BJ (cell line): ENCODE measurements around the gene RRP15. TPM values are rescaled to one million over a fixed set of nuclear protein-coding genes. Genes with fewer than 3 reads are reported as not detected.
A peak's percentile ranks its signal among the peaks of the same experiment; 100 is the strongest.

ENCODE experiments used
- CTCF ChIA-PET: fragments of 350-600 bp; formaldehyde crosslinking; extraction: SDS; loops from one replicate; lab custom pipeline; 2021; ENCODE audit warnings: antibody characterized with exemption, inconsistent platforms; lab: Yijun Ruan, JAX
- POLR2A ChIA-PET: fragments of 300-600 bp; sonication (Branson Sonifier 250); formaldehyde crosslinking; extraction: SDS; loops from one replicate; lab custom pipeline; 2021; ENCODE audit warnings: antibody characterized with exemption; lab: Charles Lee
- DNase-seq: peaks from one replicate; pipeline ENCODE4 v3.0.0-alpha.2; 2011; ENCODE audit warnings: low read depth
- H3K27me3 ChIP-seq: 2 replicates; pipeline ENCODE4 v1.6.0; 2011; ENCODE audit warnings: low read length; ENCODE audit not compliant: control insufficient read depth, insufficient read depth
- H3K36me3 ChIP-seq: 2 replicates; pipeline ENCODE4 v1.5.1; 2011; ENCODE audit warnings: low read length; ENCODE audit not compliant: control insufficient read depth, insufficient read depth
- H3K4me3 ChIP-seq: 2 replicates; pipeline ENCODE4 v1.5.1; 2011; ENCODE audit warnings: low read depth, mild to moderate bottlenecking, control low read depth, low read length
- polyA plus RNA-seq: library from polyadenylated mRNA; depleted of rRNA; stranded (reverse); fragments of >200 nt; gene quantifications from 2 replicates; pipeline ENCODE4 v1.2.3, GENCODE V29; 2011
- TF ChIP-seq, protein P1 (sequence below): IDR thresholded peaks from 2 replicates; pipeline ENCODE4 v1.5.1; 2011; ENCODE audit warnings: low read depth, mild to moderate bottlenecking, control low read depth, inconsistent platforms, low read length, moderate library complexity; ENCODE audit not compliant: insufficient read depth

Gene RRP15
- polyA plus RNA-seq, 1 experiment: 0.88 TPM

DNA sequence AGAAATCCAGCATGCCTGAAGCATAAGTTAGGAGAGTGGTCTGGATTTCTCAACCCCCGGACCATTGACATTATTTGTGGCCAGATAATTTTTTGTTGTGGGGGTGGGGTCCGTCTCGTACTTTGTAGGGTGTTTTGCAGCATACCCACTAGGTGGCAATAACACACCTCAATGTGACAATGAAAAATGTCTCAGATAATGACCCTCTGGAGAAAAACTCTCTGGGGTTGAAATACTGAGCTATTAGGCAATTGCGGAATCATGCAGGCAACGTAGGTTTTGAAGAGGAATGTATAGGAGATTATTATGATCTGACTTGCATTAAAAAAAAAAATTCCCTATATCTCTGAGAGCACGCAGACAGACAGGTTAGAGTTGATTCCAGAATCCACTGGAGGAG is 25.3 kb upstream of the RRP15 start:
- POLR2A ChIA-PET: no interaction called here
- Histone ChIP-seq H3K36me3 (no peaks in the 10 kb centered on the region), H3K4me3 (no peak overlapping the region), H3K27me3 (no peaks in the 10 kb centered on the region)
- CTCF ChIA-PET: no interaction called here
- TF ChIP-seq, protein P1, sequence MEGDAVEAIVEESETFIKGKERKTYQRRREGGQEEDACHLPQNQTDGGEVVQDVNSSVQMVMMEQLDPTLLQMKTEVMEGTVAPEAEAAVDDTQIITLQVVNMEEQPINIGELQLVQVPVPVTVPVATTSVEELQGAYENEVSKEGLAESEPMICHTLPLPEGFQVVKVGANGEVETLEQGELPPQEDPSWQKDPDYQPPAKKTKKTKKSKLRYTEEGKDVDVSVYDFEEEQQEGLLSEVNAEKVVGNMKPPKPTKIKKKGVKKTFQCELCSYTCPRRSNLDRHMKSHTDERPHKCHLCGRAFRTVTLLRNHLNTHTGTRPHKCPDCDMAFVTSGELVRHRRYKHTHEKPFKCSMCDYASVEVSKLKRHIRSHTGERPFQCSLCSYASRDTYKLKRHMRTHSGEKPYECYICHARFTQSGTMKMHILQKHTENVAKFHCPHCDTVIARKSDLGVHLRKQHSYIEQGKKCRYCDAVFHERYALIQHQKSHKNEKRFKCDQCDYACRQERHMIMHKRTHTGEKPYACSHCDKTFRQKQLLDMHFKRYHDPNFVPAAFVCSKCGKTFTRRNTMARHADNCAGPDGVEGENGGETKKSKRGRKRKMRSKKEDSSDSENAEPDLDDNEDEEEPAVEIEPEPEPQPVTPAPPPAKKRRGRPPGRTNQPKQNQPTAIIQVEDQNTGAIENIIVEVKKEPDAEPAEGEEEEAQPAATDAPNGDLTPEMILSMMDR: 0 out of 2 replicates have a peak, but pooled peaks have one; percentile 6
- no peak for DNase-seq

DNA sequence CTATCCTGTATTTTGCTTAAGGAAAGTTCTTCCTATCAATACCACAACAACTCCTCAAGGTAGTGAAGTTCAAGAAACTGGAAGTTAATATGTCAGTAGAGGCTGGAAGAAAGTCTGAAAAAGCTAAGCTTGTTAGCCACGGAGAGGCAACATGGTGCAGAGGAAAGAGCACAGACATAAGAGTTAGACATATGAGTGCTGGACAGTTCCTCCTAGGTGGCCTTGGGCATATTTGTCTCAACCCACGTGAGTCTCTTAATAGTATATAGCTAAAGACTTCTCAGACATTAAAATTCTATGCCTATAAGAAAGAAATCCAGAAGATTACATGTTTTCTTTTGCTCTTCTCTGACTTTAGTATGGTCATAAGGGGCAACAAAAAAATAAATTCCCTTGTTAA is 22.8 kb upstream of the RRP15 start:
- Histone ChIP-seq H3K36me3 (no peaks in the 10 kb centered on the region), H3K27me3 (no peaks in the 10 kb centered on the region), H3K4me3 (no peak overlapping the region)
- CTCF ChIA-PET: no interaction called here
- POLR2A ChIA-PET: no interaction called here
- TF ChIP-seq, protein P1: no peak
- DNase-seq: no peak

DNA sequence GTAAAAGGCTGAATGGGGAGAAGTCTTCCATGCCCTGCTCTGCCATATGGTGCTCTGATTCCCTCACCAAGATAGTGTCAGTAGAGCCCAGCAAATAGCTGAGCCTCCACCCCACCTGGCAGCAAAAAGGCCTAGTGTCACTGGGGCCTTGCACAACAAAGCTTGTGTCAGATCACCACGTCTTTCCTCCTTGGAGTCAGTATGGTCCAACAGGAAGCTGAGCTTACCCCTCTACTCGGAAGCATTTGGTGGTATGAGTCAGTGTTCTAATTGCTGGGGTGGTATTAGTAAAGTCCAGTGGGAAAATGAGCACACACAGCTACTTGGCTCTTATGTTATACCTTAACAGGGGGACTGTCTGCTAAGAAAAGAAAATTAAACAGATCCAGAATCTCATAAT is 18.7 kb upstream of the RRP15 start:
- TF ChIP-seq, protein P1: no peak
- H3K27me3 ChIP-seq: no peaks in the 10 kb centered on the region
- H3K36me3 ChIP-seq: no peaks in the 10 kb centered on the region
- no peak overlapping the region for H3K4me3 ChIP-seq
- ChIA-PET POLR2A (no interaction called here), CTCF (interaction anchor here (1.1 kb wide), 1 partner anchor 10 kb away, joined by 4 read pairs; no protein-coding TSS in a partner anchor)
- DNase-seq: no peak

DNA sequence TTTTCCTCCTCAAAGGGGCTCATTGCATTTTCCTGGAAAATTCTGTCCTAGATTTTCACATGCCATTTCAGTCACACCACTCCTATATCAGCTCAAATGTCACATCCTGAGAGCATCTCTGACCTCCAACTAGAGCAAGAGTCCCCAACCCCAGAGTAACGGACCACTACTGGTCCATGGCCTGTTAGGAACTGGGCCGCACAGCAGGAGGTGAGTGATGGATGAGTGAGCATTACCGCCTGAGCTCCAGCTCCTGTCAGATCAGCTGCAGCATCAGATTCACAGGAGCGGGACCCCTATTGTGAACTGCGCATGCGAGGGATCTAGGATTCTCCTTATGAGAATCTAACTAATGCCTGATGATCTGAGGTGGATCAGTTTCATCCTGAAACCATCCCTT is 12.7 kb upstream of the RRP15 start:
- H3K36me3 ChIP-seq: no peaks in the 10 kb centered on the region
- ChIA-PET CTCF (no interaction called here), POLR2A (no interaction called here)
- no peaks in the 10 kb centered on the region; the same call in 1 of the 2 replicates for H3K27me3 ChIP-seq
- TF ChIP-seq, protein P1: no peak
- no peak for DNase-seq
- no peak overlapping the region for H3K4me3 ChIP-seq

DNA sequence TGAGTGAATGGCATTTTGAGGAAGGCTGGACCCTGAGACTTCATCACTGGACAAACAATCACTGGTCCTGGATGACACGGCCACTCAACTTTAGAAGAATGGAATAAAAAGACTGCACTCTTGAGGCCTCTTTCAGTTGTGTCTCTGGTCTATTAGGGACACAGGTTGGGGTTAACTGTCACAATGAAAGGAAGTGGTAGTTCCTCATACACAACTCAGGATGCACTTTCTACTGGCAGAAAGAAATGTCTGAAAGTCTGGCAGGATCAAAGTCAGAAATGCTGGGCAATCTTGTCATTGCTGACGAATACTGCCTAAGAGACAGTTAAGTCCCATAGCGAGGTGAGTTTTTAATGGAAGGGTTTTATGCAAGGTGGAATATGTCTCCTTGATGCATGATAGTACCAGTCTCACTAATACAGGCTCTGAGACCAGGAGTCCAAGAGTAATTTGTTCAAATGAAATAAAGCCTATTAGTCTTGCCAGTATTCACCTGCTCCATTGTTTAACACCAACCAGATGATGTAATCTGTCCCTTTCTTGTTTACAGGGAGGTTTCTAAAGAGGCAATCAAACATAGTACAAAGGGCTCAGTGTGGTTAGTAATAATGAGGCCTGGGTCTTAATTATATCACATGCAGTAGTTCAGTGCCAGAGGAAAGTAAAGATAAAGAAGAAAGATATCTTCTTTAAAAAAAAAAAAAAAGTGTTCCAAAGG is 11.2 kb upstream of the RRP15 start:
- Histone ChIP-seq H3K4me3 (no peak overlapping the region), H3K27me3 (no peaks in the 10 kb centered on the region; the same call in 1 of the 2 replicates), H3K36me3 (no peaks in the 10 kb centered on the region)
- TF ChIP-seq, protein P1: no peak
- ChIA-PET CTCF (no interaction called here), POLR2A (no interaction called here)
- DNase-seq: no peak
